Stomach smooth muscle (tissue), 2 donors: Measurements from ENCODE around the gene PLA2G2C.

ENCODE experiments used
- H3K27ac ChIP-seq: one replicate; pipeline ENCODE4 v1.7.0; 2013; ENCODE audit warnings: mild to moderate bottlenecking, low read length, inconsistent platforms
- H3K27me3 ChIP-seq, 2 donors: one replicate each; pipeline ENCODE4 v1.7.0; 2013; ENCODE audit warnings: low read length in 2 of 2; ENCODE audit not compliant: insufficient read depth in 2 of 2, control insufficient read depth in 1 of 2
- H3K36me3 ChIP-seq, 2 donors: one replicate each; pipeline ENCODE4 v1.7.0; 2013; ENCODE audit warnings: low read length in 2 of 2; ENCODE audit not compliant: control insufficient read depth in 2 of 2, insufficient read depth in 2 of 2
- H3K4me1 ChIP-seq: one replicate; pipeline ENCODE4 v1.7.0; 2013; ENCODE audit warnings: low read length; ENCODE audit not compliant: control insufficient read depth, insufficient read depth
- H3K4me3 ChIP-seq, 2 donors: one replicate each; pipeline ENCODE4 v1.7.0; 2013; ENCODE audit warnings: low read length in 2 of 2
- H3K9ac ChIP-seq, 2 donors: one replicate each; pipeline ENCODE4 v1.7.0; 2013; ENCODE audit warnings: low read length in 2 of 2, mild to moderate bottlenecking in 1 of 2
- H3K9me3 ChIP-seq, 2 donors: one replicate each; pipeline ENCODE4 v1.7.0; 2013; ENCODE audit warnings: low read length in 2 of 2; ENCODE audit not compliant: control insufficient read depth in 2 of 2
- donor health status: healthy.
- donor health status: Pancreatic carcinoma.

Gene PLA2G2C

DNA sequence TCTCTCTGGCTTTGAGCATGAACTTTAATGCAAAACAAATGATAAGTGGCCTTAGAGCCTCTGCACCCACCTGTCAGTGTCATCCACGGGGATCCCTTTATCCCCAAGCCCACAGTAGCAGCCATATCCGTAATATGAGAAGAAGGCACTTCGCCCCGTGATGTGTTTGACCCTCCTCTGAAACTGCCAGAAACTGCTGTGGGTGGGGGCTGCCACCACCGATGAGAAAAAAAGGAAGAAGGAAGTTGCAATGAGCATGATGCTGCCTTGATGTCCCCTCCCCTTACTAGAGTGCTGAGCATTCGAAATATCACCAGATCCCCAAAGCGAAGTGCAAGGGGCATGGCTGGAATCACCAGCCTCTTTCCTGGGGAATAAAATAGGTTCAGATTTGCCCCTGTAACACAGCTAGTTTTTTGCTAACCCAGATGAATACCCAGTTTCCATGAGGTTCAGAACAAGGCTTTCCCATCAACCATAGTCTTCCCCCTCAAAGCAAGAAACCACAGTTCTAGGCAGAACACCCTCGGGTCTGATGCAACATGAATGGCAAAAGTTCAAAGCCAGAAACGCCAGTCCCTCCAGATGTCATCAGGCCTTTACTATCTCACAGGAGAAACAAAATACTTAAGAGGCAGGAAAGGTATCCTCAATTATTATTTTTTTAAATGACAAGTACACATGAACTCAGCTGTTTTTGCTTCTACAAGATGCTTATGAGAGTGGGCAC, 11.2 kb downstream of the PLA2G2C start:
- Histone ChIP-seq H3K9ac (no peak overlapping the region), H3K4me3 (no peak overlapping the region), H3K4me1 (peaks cover 19% of the 10 kb centered on the region), H3K36me3 (no peaks in the 10 kb centered on the region), H3K27ac (peak overlapping the region; percentile 24), H3K27me3 (no peaks in the 10 kb centered on the region), H3K9me3 (no peaks in the 10 kb centered on the region)

DNA sequence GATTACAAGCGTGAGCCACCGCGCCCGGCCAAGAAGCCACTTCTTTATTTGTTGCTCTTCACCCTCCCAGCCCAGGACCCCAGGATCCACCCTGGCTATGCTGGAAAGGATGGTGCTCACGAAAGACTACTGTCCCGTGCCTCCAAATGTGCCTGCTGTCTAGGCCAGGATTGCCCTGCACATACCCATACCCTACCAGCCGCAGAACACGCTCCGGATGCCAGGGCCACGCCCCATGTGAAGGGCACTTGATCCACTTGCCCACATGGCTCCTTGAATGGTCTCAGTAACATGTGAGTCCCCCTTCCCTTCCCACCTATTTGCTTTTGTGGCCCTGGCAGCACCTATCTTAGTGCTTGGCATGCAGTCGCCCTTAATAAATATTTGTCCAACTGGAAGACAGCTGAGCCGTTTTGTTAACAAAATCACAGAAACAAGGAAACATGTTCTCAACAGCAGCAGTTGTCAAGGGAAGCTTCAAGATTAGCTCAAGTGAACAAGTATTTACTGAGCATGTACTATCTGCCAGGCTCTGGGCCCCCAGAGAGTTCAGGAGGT, 14.2 kb downstream of the PLA2G2C start:
- Histone ChIP-seq H3K9me3 (no peaks in the 10 kb centered on the region), H3K27ac (no peak overlapping the region), H3K27me3 (peaks cover 0 to 2% of the 10 kb centered on the region in 2 donors), H3K36me3 (no peaks in the 10 kb centered on the region), H3K4me1 (no peaks in the 10 kb centered on the region), H3K4me3 (no peak overlapping the region), H3K9ac (no peak overlapping the region)

DNA sequence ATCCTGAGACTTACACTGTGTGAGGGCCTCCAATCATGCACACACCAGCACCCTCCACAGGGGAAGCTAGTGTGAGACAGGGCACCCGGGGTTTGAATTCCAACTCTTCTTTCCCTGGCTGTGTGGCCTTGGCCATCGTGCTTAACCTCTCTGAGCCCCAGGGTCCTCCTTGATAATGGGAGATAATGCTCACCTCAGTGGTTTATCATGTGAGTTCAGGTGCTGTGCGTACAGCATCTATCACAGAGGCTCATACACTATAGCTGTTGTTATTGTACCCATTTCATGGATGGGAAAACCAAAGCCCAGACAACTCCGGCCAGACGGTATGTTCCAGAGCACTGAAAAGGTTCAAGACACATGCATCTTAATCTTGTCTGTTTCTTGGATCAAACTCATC, 16.4 kb downstream of the PLA2G2C start:
- no peak overlapping the region for H3K27ac ChIP-seq
- no peak overlapping the region for H3K9ac ChIP-seq
- H3K36me3 ChIP-seq: no peaks in the 10 kb centered on the region
- H3K4me1 ChIP-seq: peaks cover 10% of the 10 kb centered on the region
- no peak overlapping the region for H3K4me3 ChIP-seq
- H3K27me3 ChIP-seq: peaks cover 0 to 2% of the 10 kb centered on the region in 2 donors
- no peaks in the 10 kb centered on the region for H3K9me3 ChIP-seq

DNA sequence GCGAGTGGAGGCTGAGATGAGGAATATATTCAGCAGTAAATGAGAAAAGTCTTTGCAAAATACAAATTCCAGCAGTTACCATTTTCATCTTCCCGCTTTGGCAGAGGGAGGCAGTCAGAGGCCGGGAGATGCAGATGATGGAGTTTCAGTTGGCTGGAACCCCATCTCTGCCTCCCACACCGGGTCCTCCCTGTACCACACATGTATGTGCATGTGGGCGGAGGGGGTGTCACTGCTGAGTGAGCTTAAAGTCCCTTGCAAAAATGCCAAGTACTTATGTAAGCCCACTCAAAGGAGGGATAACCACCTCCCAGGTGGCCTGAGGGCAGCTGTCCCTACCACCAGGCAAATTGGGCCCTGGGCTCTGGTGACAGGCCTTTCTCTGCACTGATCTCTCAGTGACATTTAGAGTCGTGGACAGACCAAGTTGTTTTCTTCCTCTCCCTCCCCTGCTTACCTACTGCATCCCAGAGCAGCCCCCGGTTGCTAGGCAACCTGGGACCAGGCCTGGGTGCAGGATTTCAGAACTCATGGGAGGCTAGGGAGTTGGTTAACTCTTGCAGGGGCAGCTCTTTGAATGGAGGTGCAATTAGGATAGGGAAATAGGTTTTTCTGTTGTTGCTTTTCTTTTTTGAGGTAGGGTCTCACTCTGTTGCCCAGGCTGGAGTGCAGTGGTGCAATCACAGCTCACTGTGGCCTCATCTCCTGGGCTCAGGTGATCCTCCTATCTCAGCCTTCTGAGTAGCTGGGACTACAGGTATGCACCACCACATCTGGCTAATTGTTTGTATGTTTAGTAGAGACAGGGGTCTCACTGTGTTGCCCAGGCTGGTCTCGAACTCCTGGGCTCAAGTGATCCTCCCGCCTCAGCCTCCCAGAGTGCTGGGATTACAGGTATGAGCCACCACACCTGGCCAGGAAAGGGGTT, 17.5 kb downstream of the PLA2G2C start:
- no peak overlapping the region for H3K9ac ChIP-seq
- no peaks in the 10 kb centered on the region for H3K9me3 ChIP-seq
- H3K27ac ChIP-seq: no peak overlapping the region
- H3K27me3 ChIP-seq: peaks cover 0 to 2% of the 10 kb centered on the region in 2 donors
- no peaks in the 10 kb centered on the region for H3K36me3 ChIP-seq
- peaks cover 10% of the 10 kb centered on the region for H3K4me1 ChIP-seq
- H3K4me3 ChIP-seq: no peak overlapping the region

DNA sequence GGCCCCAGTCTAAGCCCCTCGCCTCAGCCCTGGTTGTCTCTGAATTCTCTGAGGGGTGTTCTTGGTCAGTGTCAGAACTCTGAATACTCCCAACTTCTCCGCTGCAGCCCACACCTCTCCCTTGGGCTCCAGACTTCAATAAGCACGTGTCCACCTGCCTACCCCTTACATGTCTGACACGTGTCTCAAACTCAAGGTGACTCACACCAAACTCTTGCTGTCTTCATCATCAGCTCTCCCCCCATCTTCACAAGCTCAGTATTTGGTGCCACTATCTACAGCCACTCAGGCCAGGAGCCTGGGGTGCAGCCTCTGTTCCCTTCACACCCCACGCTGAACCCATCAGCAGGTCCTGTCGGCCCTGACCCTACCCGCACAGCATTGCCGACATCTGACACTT, 19.2 kb downstream of the PLA2G2C start:
- Histone ChIP-seq H3K9me3 (no peaks in the 10 kb centered on the region), H3K36me3 (no peaks in the 10 kb centered on the region), H3K4me3 (no peak overlapping the region), H3K4me1 (peaks cover 10% of the 10 kb centered on the region), H3K27me3 (peaks cover 0 to 2% of the 10 kb centered on the region in 2 donors), H3K27ac (peak overlapping the region; percentile 24), H3K9ac (no peak overlapping the region)

DNA sequence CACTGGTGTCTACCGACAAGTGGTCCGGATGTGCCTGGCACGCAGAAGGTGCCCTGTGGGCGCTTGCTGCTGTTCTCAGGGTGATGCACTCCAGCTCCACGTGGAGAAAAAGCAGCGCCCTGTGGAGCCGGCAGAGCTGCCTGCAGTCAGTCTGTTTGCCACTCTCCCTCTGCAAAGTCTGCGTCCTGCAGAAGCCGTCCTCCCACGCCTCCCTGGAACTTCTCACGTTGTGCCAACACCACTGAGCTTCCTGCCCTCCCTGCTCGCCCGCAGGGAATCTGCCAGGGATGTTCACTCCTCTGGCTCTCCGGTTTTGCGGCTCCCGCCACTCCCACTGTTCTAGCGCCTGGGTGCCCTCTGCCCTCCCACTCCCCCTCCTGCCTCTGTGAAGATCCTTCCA, 20.3 kb downstream of the PLA2G2C start:
- Histone ChIP-seq H3K27me3 (peaks cover 0 to 2% of the 10 kb centered on the region in 2 donors), H3K4me3 (no peak overlapping the region), H3K9me3 (peaks cover 0 to 4% of the 10 kb centered on the region in 2 donors), H3K9ac (no peak overlapping the region), H3K36me3 (no peaks in the 10 kb centered on the region), H3K27ac (peak overlapping the region; percentile 24), H3K4me1 (peaks cover 10% of the 10 kb centered on the region)

DNA sequence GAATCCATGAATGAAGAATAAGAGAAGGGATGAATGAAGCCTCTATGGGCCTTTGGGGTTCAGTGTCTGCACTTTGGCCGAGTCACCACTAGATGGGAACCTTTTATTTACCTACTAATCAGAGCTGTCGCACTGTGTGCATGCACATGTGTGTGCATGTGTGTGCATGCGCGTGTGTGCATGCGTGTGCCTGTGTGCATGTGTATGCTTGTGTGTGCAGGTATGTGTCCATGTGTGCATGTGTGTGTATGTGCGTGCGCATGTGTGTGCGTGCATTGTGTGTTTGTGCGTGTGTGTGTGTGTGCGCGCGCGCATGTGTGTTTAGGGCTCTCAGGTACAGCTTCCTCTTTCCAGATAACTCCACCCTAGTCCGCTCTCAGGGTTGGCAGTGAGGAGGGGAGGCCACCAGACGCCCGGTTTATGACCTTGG, 20.8 kb downstream of the PLA2G2C start:
- peaks cover 0 to 2% of the 10 kb centered on the region in 2 donors for H3K27me3 ChIP-seq
- no peak overlapping the region for H3K4me3 ChIP-seq
- no peak overlapping the region for H3K9ac ChIP-seq
- H3K36me3 ChIP-seq: peaks cover 0 to 2% of the 10 kb centered on the region in 2 donors
- peak overlapping the region; percentile 24 for H3K27ac ChIP-seq
- H3K4me1 ChIP-seq: peaks cover 10% of the 10 kb centered on the region
- peaks cover under 1 to 4% of the 10 kb centered on the region in 2 donors for H3K9me3 ChIP-seq

- Histone ChIP-seq H3K9ac (no peak overlapping the region), H3K27ac (no peak overlapping the region), H3K36me3 (peaks cover 0 to 2% of the 10 kb centered on the region in 2 donors), H3K4me3 (no peak overlapping the region), H3K9me3 (peaks cover 6 to 10% of the 10 kb centered on the region in 2 donors), H3K27me3 (peaks cover 0 to 2% of the 10 kb centered on the region in 2 donors), H3K4me1 (peaks cover 10% of the 10 kb centered on the region)
Observed at GRCh38 chr1:20164694-20165202, 21.6 kb downstream of the PLA2G2C start.

GRCh38 chr1:20160034-20160433, 26.3 kb downstream of the PLA2G2C start:
- H3K27me3 ChIP-seq: no peaks in the 10 kb centered on the region
- peaks cover 0 to 2% of the 10 kb centered on the region in 2 donors for H3K36me3 ChIP-seq
- no peaks in the 10 kb centered on the region for H3K4me1 ChIP-seq
- peaks cover 6 to 15% of the 10 kb centered on the region in 2 donors for H3K9me3 ChIP-seq
- H3K27ac ChIP-seq: no peak overlapping the region
- H3K9ac ChIP-seq: no peak overlapping the region
- H3K4me3 ChIP-seq: no peak overlapping the region

- Histone ChIP-seq H3K9ac (no peak overlapping the region), H3K27ac (no peak overlapping the region), H3K36me3 (peaks cover 0 to 2% of the 10 kb centered on the region in 2 donors), H3K27me3 (no peaks in the 10 kb centered on the region), H3K4me3 (no peak overlapping the region), H3K9me3 (peaks cover 6 to 15% of the 10 kb centered on the region in 2 donors), H3K4me1 (no peaks in the 10 kb centered on the region)
Observed at GRCh38 chr1:20158358-20159070, 27.8 kb downstream of the PLA2G2C start.
